ENCODE results near the gene PDE4B. TPM values are rescaled to one million over a fixed set of nuclear protein-coding genes. Genes with fewer than 3 reads are reported as not detected.

PDE4B gene
- polyA plus RNA-seq, 1 donor from 2014 or later = 135 TPM

DNA sequence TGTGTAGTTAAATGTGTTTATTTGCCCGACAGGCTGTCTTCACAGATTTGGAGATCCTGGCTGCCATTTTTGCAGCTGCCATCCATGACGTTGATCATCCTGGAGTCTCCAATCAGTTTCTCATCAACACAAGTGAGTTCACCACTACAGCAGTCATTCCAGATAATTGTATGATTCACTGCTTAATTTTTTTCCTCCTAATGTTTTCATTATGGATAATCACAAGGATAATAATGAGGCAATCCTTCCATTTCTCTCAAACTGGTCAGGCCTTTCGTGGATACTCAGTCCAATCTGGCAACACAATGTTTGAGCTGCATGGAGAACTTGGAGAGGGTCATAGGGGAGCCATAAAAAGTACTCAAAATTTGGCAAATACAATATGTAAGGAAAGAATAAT, 572.9 kb downstream of the PDE4B start:
- Histone ChIP-seq H3K4me3 (ENCODE audit: low read length) (no peak overlapping the region), H4K20me1 (ENCODE audit: insufficient read depth) (no peaks in the 10 kb centered on the region), H3K9me3 (ENCODE audit: low read length) (no peaks in the 10 kb centered on the region), H3K27ac (ENCODE audit: low read length) (no peak overlapping the region), H3K27me3 (ENCODE audit: insufficient read depth, low read depth, low read length) (no peaks in the 10 kb centered on the region), H3K9me2 (ENCODE audit: insufficient read depth, low read length) (no peaks in the 10 kb centered on the region), H3K36me3 (ENCODE audit: insufficient read depth, low read length) (peaks cover 46% of the 10 kb centered on the region), H2AFZ (ENCODE audit: low read depth, low read length) (no peak overlapping the region), H3K4me2 (ENCODE audit: low read length) (no peak overlapping the region), H3F3A (ENCODE audit: insufficient read depth, low read length, poor library complexity, severe bottlenecking) (no peaks in the 10 kb centered on the region), H3K9ac (ENCODE audit: low read length) (no peak overlapping the region), H3K79me2 (replicated peaks; ENCODE audit: insufficient read depth, low read length) (no peaks in the 10 kb centered on the region)
- TF ChIP-seq POLR2AphosphoS5 (IDR thresholded peaks at IDR 0.05) (no peak), TAF1 (IDR thresholded peaks at IDR 0.05; ENCODE audit: low read depth) (no peak), SMC3 (conservative IDR thresholded peaks at IDR 0.05; ENCODE audit: poor library complexity) (no peak), RAD21 (conservative IDR thresholded peaks at IDR 0.05) (no peak), MXI1 (conservative IDR thresholded peaks at IDR 0.05; ENCODE audit: poor library complexity, severe bottlenecking) (no peak), EZH2 (IDR thresholded peaks at IDR 0.05; ENCODE audit: borderline replicate concordance, insufficient read depth, low read length, poor library complexity, severe bottlenecking) (no peak), EP300 (conservative IDR thresholded peaks at IDR 0.05; ENCODE audit: poor library complexity, severe bottlenecking) (no peak)
- TF ChIP-seq, protein P1, sequence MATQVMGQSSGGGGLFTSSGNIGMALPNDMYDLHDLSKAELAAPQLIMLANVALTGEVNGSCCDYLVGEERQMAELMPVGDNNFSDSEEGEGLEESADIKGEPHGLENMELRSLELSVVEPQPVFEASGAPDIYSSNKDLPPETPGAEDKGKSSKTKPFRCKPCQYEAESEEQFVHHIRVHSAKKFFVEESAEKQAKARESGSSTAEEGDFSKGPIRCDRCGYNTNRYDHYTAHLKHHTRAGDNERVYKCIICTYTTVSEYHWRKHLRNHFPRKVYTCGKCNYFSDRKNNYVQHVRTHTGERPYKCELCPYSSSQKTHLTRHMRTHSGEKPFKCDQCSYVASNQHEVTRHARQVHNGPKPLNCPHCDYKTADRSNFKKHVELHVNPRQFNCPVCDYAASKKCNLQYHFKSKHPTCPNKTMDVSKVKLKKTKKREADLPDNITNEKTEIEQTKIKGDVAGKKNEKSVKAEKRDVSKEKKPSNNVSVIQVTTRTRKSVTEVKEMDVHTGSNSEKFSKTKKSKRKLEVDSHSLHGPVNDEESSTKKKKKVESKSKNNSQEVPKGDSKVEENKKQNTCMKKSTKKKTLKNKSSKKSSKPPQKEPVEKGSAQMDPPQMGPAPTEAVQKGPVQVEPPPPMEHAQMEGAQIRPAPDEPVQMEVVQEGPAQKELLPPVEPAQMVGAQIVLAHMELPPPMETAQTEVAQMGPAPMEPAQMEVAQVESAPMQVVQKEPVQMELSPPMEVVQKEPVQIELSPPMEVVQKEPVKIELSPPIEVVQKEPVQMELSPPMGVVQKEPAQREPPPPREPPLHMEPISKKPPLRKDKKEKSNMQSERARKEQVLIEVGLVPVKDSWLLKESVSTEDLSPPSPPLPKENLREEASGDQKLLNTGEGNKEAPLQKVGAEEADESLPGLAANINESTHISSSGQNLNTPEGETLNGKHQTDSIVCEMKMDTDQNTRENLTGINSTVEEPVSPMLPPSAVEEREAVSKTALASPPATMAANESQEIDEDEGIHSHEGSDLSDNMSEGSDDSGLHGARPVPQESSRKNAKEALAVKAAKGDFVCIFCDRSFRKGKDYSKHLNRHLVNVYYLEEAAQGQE (IDR thresholded peaks at IDR 0.05; ENCODE audit: borderline replicate concordance) = no peak
- TF ChIP-seq, protein P2, sequence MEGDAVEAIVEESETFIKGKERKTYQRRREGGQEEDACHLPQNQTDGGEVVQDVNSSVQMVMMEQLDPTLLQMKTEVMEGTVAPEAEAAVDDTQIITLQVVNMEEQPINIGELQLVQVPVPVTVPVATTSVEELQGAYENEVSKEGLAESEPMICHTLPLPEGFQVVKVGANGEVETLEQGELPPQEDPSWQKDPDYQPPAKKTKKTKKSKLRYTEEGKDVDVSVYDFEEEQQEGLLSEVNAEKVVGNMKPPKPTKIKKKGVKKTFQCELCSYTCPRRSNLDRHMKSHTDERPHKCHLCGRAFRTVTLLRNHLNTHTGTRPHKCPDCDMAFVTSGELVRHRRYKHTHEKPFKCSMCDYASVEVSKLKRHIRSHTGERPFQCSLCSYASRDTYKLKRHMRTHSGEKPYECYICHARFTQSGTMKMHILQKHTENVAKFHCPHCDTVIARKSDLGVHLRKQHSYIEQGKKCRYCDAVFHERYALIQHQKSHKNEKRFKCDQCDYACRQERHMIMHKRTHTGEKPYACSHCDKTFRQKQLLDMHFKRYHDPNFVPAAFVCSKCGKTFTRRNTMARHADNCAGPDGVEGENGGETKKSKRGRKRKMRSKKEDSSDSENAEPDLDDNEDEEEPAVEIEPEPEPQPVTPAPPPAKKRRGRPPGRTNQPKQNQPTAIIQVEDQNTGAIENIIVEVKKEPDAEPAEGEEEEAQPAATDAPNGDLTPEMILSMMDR (IDR thresholded peaks at IDR 0.05; ENCODE audit: poor library complexity, severe bottlenecking) = no peak

DNA sequence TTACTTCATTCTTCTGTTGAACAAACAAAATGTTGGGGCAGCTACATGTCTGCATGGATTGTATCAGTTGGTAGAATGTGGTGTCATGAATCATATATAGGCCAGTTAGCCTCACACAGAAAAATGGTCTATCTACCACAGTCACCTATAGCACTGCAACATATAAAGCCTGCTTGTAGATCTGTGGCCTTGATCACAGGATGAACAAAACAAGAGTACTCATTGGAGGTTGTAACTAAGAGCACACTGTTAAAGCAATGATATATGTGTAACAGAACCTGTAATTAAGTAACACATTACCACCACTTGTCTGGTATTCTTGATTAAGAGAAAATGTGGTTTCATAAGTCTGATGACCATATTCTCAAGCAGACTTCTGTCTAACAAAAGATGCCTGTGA, 573.9 kb downstream of the PDE4B start:
- H3K79me2 ChIP-seq (replicated peaks; ENCODE audit: insufficient read depth, low read length) = no peaks in the 10 kb centered on the region
- no peaks in the 10 kb centered on the region for H3K9me3 ChIP-seq (ENCODE audit: low read length)
- H3K9me2 ChIP-seq (ENCODE audit: insufficient read depth, low read length) = no peaks in the 10 kb centered on the region
- no peaks in the 10 kb centered on the region for H3K27me3 ChIP-seq (ENCODE audit: insufficient read depth, low read depth, low read length)
- no peak overlapping the region for H2AFZ ChIP-seq (ENCODE audit: low read depth, low read length)
- no peak overlapping the region for H3K9ac ChIP-seq (ENCODE audit: low read length)
- no peak for TF ChIP-seq POLR2AphosphoS5 (IDR thresholded peaks at IDR 0.05)
- TF ChIP-seq, protein P2 (IDR thresholded peaks at IDR 0.05; ENCODE audit: poor library complexity, severe bottlenecking) = no peak
- TF ChIP-seq SMC3 (conservative IDR thresholded peaks at IDR 0.05; ENCODE audit: poor library complexity) = no peak
- TF ChIP-seq MXI1 (conservative IDR thresholded peaks at IDR 0.05; ENCODE audit: poor library complexity, severe bottlenecking) = no peak
- H3K27ac ChIP-seq (ENCODE audit: low read length) = no peak overlapping the region
- H3F3A ChIP-seq (ENCODE audit: insufficient read depth, low read length, poor library complexity, severe bottlenecking) = no peaks in the 10 kb centered on the region
- no peak overlapping the region for H3K4me2 ChIP-seq (ENCODE audit: low read length)
- H3K4me3 ChIP-seq (ENCODE audit: low read length) = no peak overlapping the region
- peaks cover 44% of the 10 kb centered on the region for H3K36me3 ChIP-seq (ENCODE audit: insufficient read depth, low read length)
- no peaks in the 10 kb centered on the region for H4K20me1 ChIP-seq (ENCODE audit: insufficient read depth)

Data from neural cell (in vitro differentiated cells).